Esophagus mucosa (tissue), 1 donor: ENCODE data around the gene PGAM5. TPM values are rescaled to one million over a fixed set of nuclear protein-coding genes. Genes with fewer than 3 reads are reported as not detected.
A peak's percentile ranks its signal among the peaks of the same experiment; 100 is the strongest.
"Not testable (repeated sequence)": the region's sequence is repeated elsewhere in the genome, so short reads cannot be mapped to it uniquely, and the experiment has no call there.

Experiments
- ATAC-seq: fragments of 200-7000 bp; cut with Tn5 transposase; one replicate; pipeline ENCODE4 v1.9.1; 2020
- total RNA-seq: library from RNA; stranded (reverse); gene quantifications from one replicate; pipeline ENCODE4 v1.2.4, GENCODE V29; 2023
- donor health status: DM: yes; HTN: yes; CAD: no.

The PGAM5 gene
- total RNA-seq, 1 donor from 2014 or later, result 49.8 TPM

GRCh38 chr12:132689227-132689626 lies 21.4 kb upstream of the PGAM5 start:
- no peak for ATAC-seq

GRCh38 chr12:132690112-132690511 lies 20.5 kb upstream of the PGAM5 start:
- ATAC-seq, result no peak

GRCh38 chr12:132692030-132692429 lies 18.6 kb upstream of the PGAM5 start:
- not testable (repeated sequence) for ATAC-seq

GRCh38 chr12:132694888-132695287 lies 15.8 kb upstream of the PGAM5 start:
- ATAC-seq, result not testable (repeated sequence)

- peak; percentile 37 for ATAC-seq
Observed at GRCh38 chr12:132695431-132695830, 15.2 kb upstream of the PGAM5 start.

GRCh38 chr12:132698341-132698740 lies 12.3 kb upstream of the PGAM5 start:
- no peak for ATAC-seq

GRCh38 chr12:132700212-132700822 lies 10.3 kb upstream of the PGAM5 start:
- ATAC-seq, result no peak

- peak; percentile 15 for ATAC-seq
Observed at GRCh38 chr12:132702640-132703039, 8.0 kb upstream of the PGAM5 start.

GRCh38 chr12:132703641-132704040 lies 7.0 kb upstream of the PGAM5 start:
- ATAC-seq, result no peak

- no peak for ATAC-seq
Observed at GRCh38 chr12:132707241-132707640, 3.4 kb upstream of the PGAM5 start.

- ATAC-seq, result no peak
Observed at GRCh38 chr12:132708150-132708549, 2.5 kb upstream of the PGAM5 start.

GRCh38 chr12:132710043-132710404 lies 618 bp upstream of the PGAM5 start:
- peak; percentile 27 for ATAC-seq

- ATAC-seq, result no peak
Observed at GRCh38 chr12:132711080-132711843, 620 bp downstream of the PGAM5 start.

GRCh38 chr12:132713123-132713522 lies 2.5 kb downstream of the PGAM5 start:
- ATAC-seq, result peak; percentile 61

- no peak for ATAC-seq
Observed at GRCh38 chr12:132715874-132716273, 5.2 kb downstream of the PGAM5 start.

- no peak for ATAC-seq
Observed at GRCh38 chr12:132716356-132716755, 5.7 kb downstream of the PGAM5 start.

GRCh38 chr12:132717011-132717410 lies 6.4 kb downstream of the PGAM5 start:
- no peak for ATAC-seq

GRCh38 chr12:132717531-132718387 lies 7.1 kb downstream of the PGAM5 start:
- no peak for ATAC-seq

- no peak for ATAC-seq
Observed at GRCh38 chr12:132718644-132719043, 8.0 kb downstream of the PGAM5 start.

- ATAC-seq, result peak; percentile 16
Observed at GRCh38 chr12:132719141-132719953, 8.7 kb downstream of the PGAM5 start.

GRCh38 chr12:132719954-132720324 lies 9.3 kb downstream of the PGAM5 start:
- ATAC-seq, result no peak

- no peak for ATAC-seq
Observed at GRCh38 chr12:132720606-132721345, 10.1 kb downstream of the PGAM5 start.
